H1 (cell line): ENCODE measurements around the gene DTWD2. TPM values are rescaled to one million over a fixed set of nuclear protein-coding genes. Genes with fewer than 3 reads are reported as not detected.
A peak's percentile ranks its signal among the peaks of the same experiment; 100 is the strongest.

Experiments used
- CTCF ChIA-PET: fragments of 300-600 bp; sonication (Branson Sonifier 250); formaldehyde crosslinking; loops from one replicate; lab custom pipeline; 2021; ENCODE audit not compliant: partially characterized antibody; lab: Charles Lee
- POLR2A ChIA-PET: fragments of 300-600 bp; sonication (Branson Sonifier 250); formaldehyde crosslinking; loops from one replicate; lab custom pipeline; 2021; ENCODE audit warnings: inconsistent platforms; ENCODE audit not compliant: partially characterized antibody; lab: Charles Lee
- DNase-seq, 2 experiments: peaks; one replicate each; pipeline versions ENCODE4 v3.0.0 to v3.0.0-alpha.2; 2010 to 2022; ENCODE audit warnings: low spot score in 2 of 2, low read depth in 1 of 2, mixed read lengths in 1 of 2
- FAIRE-seq: peaks from 2 replicates; lab custom pipeline; 2011; peaks lifted over from hg19 to GRCh38; lab: Jason Lieb, UNC
- H2AFZ ChIP-seq: 2 replicates; pipeline ENCODE4 v1.8.1; 2012; ENCODE audit warnings: low read length, inconsistent platforms
- H2AK5ac ChIP-seq: 2 replicates; pipeline ENCODE4 v1.6.1; 2013; ENCODE audit warnings: low read depth, low read length
- H2BK120ac ChIP-seq: replicated peaks from 2 replicates; pipeline ENCODE3; 2013; ENCODE audit warnings: low read depth, low read length, inconsistent platforms
- H2BK12ac ChIP-seq: 2 replicates; pipeline ENCODE4 v1.6.1; 2013; ENCODE audit warnings: low read depth, low read length
- H2BK15ac ChIP-seq: 2 replicates; pipeline ENCODE4 v1.6.1; 2013; ENCODE audit warnings: low read length
- H2BK20ac ChIP-seq: 2 replicates; pipeline ENCODE4 v1.6.1; 2013; ENCODE audit warnings: low read length
- H2BK5ac ChIP-seq: 2 replicates; pipeline ENCODE4 v1.6.1; 2013; ENCODE audit warnings: low read depth, low read length
- H3K14ac ChIP-seq: 2 replicates; pipeline ENCODE4 v1.6.1; 2013; ENCODE audit warnings: inconsistent platforms; ENCODE audit not compliant: insufficient read length
- H3K18ac ChIP-seq: 2 replicates; pipeline ENCODE4 v1.6.1; 2013; ENCODE audit warnings: low read length; ENCODE audit errors: extremely low read depth
- H3K23ac ChIP-seq: 2 replicates; pipeline ENCODE4 v1.6.1; 2013; ENCODE audit warnings: inconsistent platforms; ENCODE audit not compliant: insufficient read length
- H3K23me2 ChIP-seq: 2 replicates; pipeline ENCODE4 v1.6.1; 2013; ENCODE audit warnings: low read depth, low read length
- H3K27ac ChIP-seq: 2 replicates; pipeline ENCODE4 v1.6.1; 2011; ENCODE audit warnings: low read depth, low read length, inconsistent platforms
- H3K27me3 ChIP-seq, 4 experiments: replicated peaks in 1 of 4; 1 replicate in 1 of 4; 2 replicates in 3 of 4; pipeline versions ENCODE4 v1.6.1 to v1.8.1; 2011 to 2013; ENCODE audit warnings: low read length in 3 of 4, mild to moderate bottlenecking in 3 of 4, inconsistent platforms in 2 of 4, mixed read lengths in 2 of 4, moderate library complexity in 1 of 4; ENCODE audit not compliant: control insufficient read depth in 3 of 4, insufficient read depth in 3 of 4; ENCODE audit errors: extremely low read depth in 1 of 4
- H3K36me3 ChIP-seq, 4 experiments: 2 replicates each; pipeline versions ENCODE4 v1.6.1 to v1.8.1; 2011 to 2013; ENCODE audit warnings: mild to moderate bottlenecking in 4 of 4, low read length in 3 of 4, moderate library complexity in 2 of 4, control low read depth in 1 of 4, inconsistent platforms in 1 of 4; ENCODE audit not compliant: insufficient read depth in 4 of 4, control insufficient read depth in 2 of 4
- H3K4ac ChIP-seq: replicated peaks from 2 replicates; pipeline ENCODE3; 2013; ENCODE audit warnings: low read length, low read depth, mixed read lengths, inconsistent platforms; ENCODE audit not compliant: insufficient read length
- H3K4me1 ChIP-seq, 4 experiments: replicated peaks in 1 of 4; 1 replicate in 1 of 4; 2 replicates in 3 of 4; pipeline versions ENCODE4 v1.6.1 to v1.8.1; 2011 to 2013; ENCODE audit warnings: low read length in 3 of 4, inconsistent platforms in 2 of 4, mixed read lengths in 1 of 4; ENCODE audit not compliant: insufficient read depth in 4 of 4, control insufficient read depth in 3 of 4
- H3K4me2 ChIP-seq, 2 experiments: 2 replicates each; pipeline versions ENCODE4 v1.6.1 to v1.8.1; 2011 to 2013; ENCODE audit warnings: low read depth in 2 of 2, low read length in 2 of 2, control low read depth in 1 of 2, inconsistent platforms in 1 of 2, mild to moderate bottlenecking in 1 of 2; ENCODE audit not compliant: insufficient read depth in 1 of 2
- H3K4me3 ChIP-seq, 4 experiments: fragments of 200-600, 300-600 bp in 1 of 4; sonication (generic), shearing (Covaris generic), sonication (Bioruptor Twin) in 1 of 4; 2 replicates each; pipeline versions ENCODE4 v1.5.1 to v1.8.1; 2011 to 2016; ENCODE audit warnings: low read length in 4 of 4, low read depth in 3 of 4, control low read depth in 2 of 4, inconsistent platforms in 2 of 4, mild to moderate bottlenecking in 2 of 4, mixed read lengths in 1 of 4, moderate library complexity in 1 of 4; ENCODE audit not compliant: insufficient read depth in 2 of 4; ENCODE audit errors: extremely low read depth in 1 of 4
- H3K56ac ChIP-seq: replicated peaks from 2 replicates; pipeline ENCODE3; 2013; ENCODE audit warnings: low read depth, mild to moderate bottlenecking, mixed read lengths, low read length, inconsistent platforms; ENCODE audit not compliant: insufficient read length
- H3K79me1 ChIP-seq: 2 replicates; pipeline ENCODE4 v1.6.1; 2013; ENCODE audit warnings: low read depth, low read length, control low read depth
- H3K79me2 ChIP-seq, 2 experiments: 2 replicates each; pipeline versions ENCODE4 v1.6.1 to v1.8.1; 2012 to 2013; ENCODE audit warnings: low read length in 2 of 2, mild to moderate bottlenecking in 2 of 2, inconsistent platforms in 1 of 2; ENCODE audit not compliant: insufficient read depth in 2 of 2, control insufficient read depth in 1 of 2
- H3K9ac ChIP-seq, 4 experiments: replicated peaks in 1 of 4; 1 replicate in 1 of 4; 2 replicates in 3 of 4; pipeline versions ENCODE4 v1.6.1 to v1.8.1; 2011 to 2013; ENCODE audit warnings: low read depth in 3 of 4, low read length in 3 of 4, control low read depth in 2 of 4, mild to moderate bottlenecking in 2 of 4, moderate library complexity in 2 of 4, inconsistent platforms in 1 of 4; ENCODE audit errors: extremely low read depth in 1 of 4
- H3K9me3 ChIP-seq, 2 experiments: 2 replicates each; pipeline versions ENCODE4 v1.6.1 to v1.8.1; 2012 to 2013; ENCODE audit warnings: mild to moderate bottlenecking in 2 of 2, moderate library complexity in 2 of 2, control low read depth in 1 of 2, inconsistent platforms in 1 of 2, low read depth in 1 of 2, low read length in 1 of 2, mixed read lengths in 1 of 2; ENCODE audit not compliant: insufficient read depth in 2 of 2
- H4K20me1 ChIP-seq, 2 experiments: replicated peaks in 1 of 2; 2 replicates each; pipeline versions ENCODE3 to v1.8.1; 2011 to 2013; ENCODE audit warnings: inconsistent platforms in 2 of 2, low read length in 2 of 2, mild to moderate bottlenecking in 1 of 2; ENCODE audit not compliant: insufficient read depth in 2 of 2, control insufficient read depth in 1 of 2
- H4K5ac ChIP-seq: 2 replicates; pipeline ENCODE4 v1.6.1; 2013; ENCODE audit warnings: low read length, low read depth, mixed read lengths, inconsistent platforms; ENCODE audit not compliant: insufficient read length
- H4K8ac ChIP-seq: 2 replicates; pipeline ENCODE4 v1.8.0; 2013; ENCODE audit warnings: mild to moderate bottlenecking, moderate library complexity, low read length, inconsistent platforms; ENCODE audit not compliant: insufficient read depth; ENCODE audit errors: extremely low read depth
- H4K91ac ChIP-seq: replicated peaks from 2 replicates; pipeline ENCODE3; 2013; ENCODE audit warnings: low read length, mixed read lengths, inconsistent platforms; ENCODE audit not compliant: insufficient read length
- CHD1 ChIP-seq: IDR thresholded peaks from 2 replicates; pipeline ENCODE4 v1.6.1; 2012; ENCODE audit warnings: low read depth, low read length, improper control_type of control experiment
- HDAC6 ChIP-seq: IDR thresholded peaks from one replicate; pipeline ENCODE4 v1.7.1; 2012; ENCODE audit warnings: low read depth, mild to moderate bottlenecking, inconsistent platforms, low read length, moderate library complexity
- YY1 ChIP-seq: IDR thresholded peaks from 2 replicates; pipeline ENCODE4 v1.6.1; 2011; ENCODE audit warnings: low read depth, mild to moderate bottlenecking, low read length
- WGBS, 2 experiments: shearing (Covaris generic) in 1 of 2; methylation state at CpG; one replicate each; pipeline versions ENCODE4 v1.1.6 to v1.1.7; 2013 to 2015; ENCODE audit warnings: low lambda C conversion rate in 2 of 2, mixed read lengths in 2 of 2, inconsistent platforms in 1 of 2, low coverage in 1 of 2, missing lambda C conversion rate in 1 of 2; ENCODE audit not compliant: insufficient replicate concordance in 2 of 2, insufficient coverage in 1 of 2, insufficient read length in 1 of 2; ENCODE audit errors: extremely low coverage in 1 of 2, missing lambda C conversion rate in 1 of 2; 5-methylcytosine and 5-hydroxymethylcytosine counted together
- polyA plus RNA-seq, 7 experiments: library from polyadenylated mRNA; depleted of rRNA in 3 of 7; stranded (reverse) in 5 of 7; unstranded in 2 of 7; fragments of >200 nt in 5 of 7; fragments of 200-250 nt in 2 of 7; gene quantifications; 1 replicate in 5 of 7; 2 replicates in 1 of 7; 4 replicates in 1 of 7; pipeline versions ENCODE4 v1.2.1 to v1.2.3, GENCODE V29; 2011 to 2013; ENCODE audit warnings: missing spikeins in 2 of 7, mixed read lengths in 2 of 7
- total RNA-seq: library from RNA; stranded (reverse); fragmentation: NEBNext Ultra II Directional; extraction: Animal tissue kit (Norgen Biotek cat#: 25700); gene quantifications from 2 replicates; pipeline ENCODE4 v1.2.1, GENCODE V29; 2021

Gene DTWD2
- total and polyA plus RNA-seq, 2 of the 8 experiments (the other 6 are each of a cell fraction or from before 2014, with no cell fraction given) = 4.3 to 17.1 TPM

GRCh38 chr5:118923295-118924005 lies 64.9 kb downstream of the DTWD2 start:
- Histone ChIP-seq H4K20me1 (no peaks in the 10 kb centered on the region), H2BK120ac (no peak overlapping the region), H2BK20ac (no peak overlapping the region), H4K8ac (no peak overlapping the region), H3K27me3 (no peaks in the 10 kb centered on the region), H2BK15ac (no peak overlapping the region), H3K56ac (no peak overlapping the region), H3K36me3 (no peaks in the 10 kb centered on the region), H3K18ac (no peak overlapping the region; the same call in 1 of the 2 replicates), H2AK5ac (no peak overlapping the region), H2AFZ (peak overlapping the region; percentile 59; the same call in 1 of the 2 replicates), H3K4ac (no peak overlapping the region), H3K23ac (no peak overlapping the region), H2BK12ac (no peak overlapping the region), H2BK5ac (no peak overlapping the region), H3K4me1 (peaks cover 0 to 4% (median 0%) of the 10 kb centered on the region in 4 experiments; a peak in 1 of 7 replicates), H3K23me2 (no peaks in the 10 kb centered on the region), H4K91ac (no peak overlapping the region), H3K14ac (no peak overlapping the region), H3K79me2 (no peaks in the 10 kb centered on the region), H3K9ac (no peak overlapping the region), H3K27ac (no peak overlapping the region), H4K5ac (no peak overlapping the region), H3K79me1 (no peaks in the 10 kb centered on the region), H3K4me2 (no peak overlapping the region), H3K9me3 (no peaks in the 10 kb centered on the region), H3K4me3 (no peak overlapping the region)
- no peak for DNase-seq
- CTCF ChIA-PET = no interaction called here
- POLR2A ChIA-PET = no interaction called here
- 86% methylated on average over 15 of the region's 15 CpGs; no CpG with 5 or more reads in 1 of the 2 experiments for WGBS, 2 experiments
- no peak for FAIRE-seq
- no peak for TF ChIP-seq CHD1
- no peak for TF ChIP-seq HDAC6
- TF ChIP-seq YY1 = no peak
